Ectodermal cell (in vitro differentiated cells): ENCODE results near the gene SNED1.

Experiments used
- H3K27ac ChIP-seq: 2 replicates; pipeline ENCODE4 v1.7.0; 2013; ENCODE audit warnings: mild to moderate bottlenecking, low read depth, low read length; ENCODE audit not compliant: insufficient read depth, poor library complexity, severe bottlenecking
- H3K27me3 ChIP-seq: 2 replicates; pipeline ENCODE4 v1.7.0; 2013; ENCODE audit warnings: mild to moderate bottlenecking, low read length; ENCODE audit not compliant: insufficient read depth, control insufficient read depth, poor library complexity, severe bottlenecking
- H3K36me3 ChIP-seq: one replicate; pipeline ENCODE4 v1.7.0; 2013; ENCODE audit warnings: low read length; ENCODE audit not compliant: control insufficient read depth, insufficient read depth
- H3K4me1 ChIP-seq: one replicate; pipeline ENCODE4 v1.7.0; 2013; ENCODE audit warnings: low read length; ENCODE audit not compliant: control insufficient read depth, insufficient read depth
- H3K4me3 ChIP-seq: 2 replicates; pipeline ENCODE4 v1.7.0; 2013; ENCODE audit warnings: low read depth, low read length, control low read depth; ENCODE audit not compliant: insufficient read depth
- H3K9me3 ChIP-seq: 2 replicates; pipeline ENCODE4 v1.7.0; 2013; ENCODE audit warnings: mild to moderate bottlenecking, low read length, moderate library complexity; ENCODE audit not compliant: control insufficient read depth
- WGBS, 2 experiments: methylation state at CpG; one replicate each; pipeline ENCODE4 v1.1.7; 2013; ENCODE audit warnings: missing lambda C conversion rate in 2 of 2; 5-methylcytosine and 5-hydroxymethylcytosine counted together

The SNED1 gene

DNA sequence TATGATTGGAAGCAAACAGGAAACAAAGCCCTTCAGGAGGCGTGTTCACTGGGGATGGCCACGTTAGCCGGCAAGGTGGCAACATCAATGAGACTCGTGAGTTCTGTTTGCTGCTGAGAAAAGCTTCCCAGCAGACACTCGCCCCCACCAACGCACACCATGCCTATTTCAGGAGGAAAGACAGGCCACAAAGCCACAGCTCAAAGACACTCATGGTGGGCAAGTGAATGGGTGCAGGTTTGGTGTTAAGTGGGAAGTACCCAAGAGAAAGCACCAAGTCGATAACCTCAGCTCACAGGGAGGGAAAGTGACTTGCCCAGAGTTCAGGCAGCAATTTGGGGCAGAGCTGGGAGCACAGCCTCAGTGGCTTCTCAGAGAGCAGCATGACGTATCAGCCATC, 114.2 kb downstream of the SNED1 start:
- no peaks in the 10 kb centered on the region for H3K27me3 ChIP-seq
- H3K36me3 ChIP-seq, result no peaks in the 10 kb centered on the region
- H3K4me1 ChIP-seq, result no peaks in the 10 kb centered on the region
- no peaks in the 10 kb centered on the region for H3K9me3 ChIP-seq
- no peak overlapping the region for H3K4me3 ChIP-seq
- no peak overlapping the region for H3K27ac ChIP-seq
- 89 to 93% methylated on average over 8 of the region's 8 CpGs for WGBS, 2 experiments

DNA sequence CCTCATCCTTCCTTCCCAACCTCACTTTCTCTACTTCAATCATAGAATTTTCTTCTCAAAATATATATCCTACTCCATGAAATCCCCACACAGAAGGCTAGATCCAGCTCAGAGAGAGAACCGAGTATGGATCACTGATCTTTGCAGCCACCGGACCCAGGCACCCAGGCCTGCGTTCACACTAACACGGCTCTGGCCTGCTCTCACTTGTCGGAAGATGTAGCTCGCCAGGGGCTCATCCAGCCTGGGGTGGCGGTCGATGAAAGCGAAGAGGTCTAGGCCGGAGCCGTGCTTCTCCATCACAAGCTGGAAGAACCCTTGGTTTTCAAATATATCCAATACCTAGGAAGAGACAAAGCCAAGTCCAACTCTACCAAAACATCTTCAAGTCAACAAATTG, 116.4 kb downstream of the SNED1 start:
- Histone ChIP-seq H3K36me3 (no peaks in the 10 kb centered on the region), H3K27me3 (no peaks in the 10 kb centered on the region)
- WGBS, 2 experiments, result 95% methylated on average over 11 of the region's 11 CpGs

GRCh38 chr2:241115361-241115760, 116.9 kb downstream of the SNED1 start:
- Histone ChIP-seq H3K4me3 (no peak overlapping the region), H3K36me3 (peaks cover under 1% of the 10 kb centered on the region), H3K9me3 (no peaks in the 10 kb centered on the region), H3K27me3 (no peaks in the 10 kb centered on the region), H3K27ac (no peak overlapping the region), H3K4me1 (no peaks in the 10 kb centered on the region)
- 92 to 93% methylated on average over 8 of the region's 8 CpGs for WGBS, 2 experiments

More for the DNA sequence above, 116.4 kb downstream of the SNED1 start:
- Histone ChIP-seq H3K9me3 (no peaks in the 10 kb centered on the region), H3K27ac (no peak overlapping the region), H3K4me1 (no peaks in the 10 kb centered on the region), H3K4me3 (no peak overlapping the region)

- Histone ChIP-seq H3K36me3 (peaks cover 4% of the 10 kb centered on the region), H3K27me3 (no peaks in the 10 kb centered on the region), H3K4me3 (no peak overlapping the region), H3K9me3 (no peaks in the 10 kb centered on the region), H3K4me1 (no peaks in the 10 kb centered on the region), H3K27ac (no peak overlapping the region)
- 92 to 93% methylated on average over 31 to 32 of the region's 32 CpGs for WGBS, 2 experiments
Observed at GRCh38 chr2:241116606-241117560, 118.5 kb downstream of the SNED1 start.

GRCh38 chr2:241118737-241119505, 120.5 kb downstream of the SNED1 start:
- no peaks in the 10 kb centered on the region for H3K9me3 ChIP-seq
- no peak overlapping the region for H3K27ac ChIP-seq
- no peaks in the 10 kb centered on the region for H3K4me1 ChIP-seq
- 92% methylated on average over 24 of the region's 24 CpGs for WGBS, 2 experiments
- peaks cover 10% of the 10 kb centered on the region for H3K36me3 ChIP-seq
- H3K27me3 ChIP-seq, result no peaks in the 10 kb centered on the region
- H3K4me3 ChIP-seq, result no peak overlapping the region

DNA sequence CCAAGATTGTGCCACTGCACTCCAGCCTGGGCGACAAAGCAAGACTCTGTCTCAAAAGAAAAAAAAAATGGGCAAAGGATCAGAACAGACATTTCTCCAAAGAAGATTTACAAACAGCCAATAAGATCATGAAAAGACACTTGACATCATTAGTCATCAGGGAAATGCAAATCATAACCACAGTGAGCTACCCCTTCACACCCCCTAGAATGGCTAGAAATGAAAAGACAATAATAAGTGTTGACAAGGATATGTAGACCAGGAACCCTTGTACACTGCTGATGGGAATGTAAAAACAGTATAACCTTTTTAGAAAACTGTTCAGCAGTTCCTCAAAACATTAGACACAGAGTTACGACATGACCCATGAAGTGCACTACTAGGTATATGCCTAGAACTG, 122.0 kb downstream of the SNED1 start:
- Histone ChIP-seq H3K4me3 (no peak overlapping the region), H3K9me3 (no peaks in the 10 kb centered on the region), H3K36me3 (peaks cover 10% of the 10 kb centered on the region), H3K4me1 (no peaks in the 10 kb centered on the region), H3K27me3 (no peaks in the 10 kb centered on the region), H3K27ac (no peak overlapping the region)
- 89 to 90% methylated on average over 2 of the region's 2 CpGs for WGBS, 2 experiments

DNA sequence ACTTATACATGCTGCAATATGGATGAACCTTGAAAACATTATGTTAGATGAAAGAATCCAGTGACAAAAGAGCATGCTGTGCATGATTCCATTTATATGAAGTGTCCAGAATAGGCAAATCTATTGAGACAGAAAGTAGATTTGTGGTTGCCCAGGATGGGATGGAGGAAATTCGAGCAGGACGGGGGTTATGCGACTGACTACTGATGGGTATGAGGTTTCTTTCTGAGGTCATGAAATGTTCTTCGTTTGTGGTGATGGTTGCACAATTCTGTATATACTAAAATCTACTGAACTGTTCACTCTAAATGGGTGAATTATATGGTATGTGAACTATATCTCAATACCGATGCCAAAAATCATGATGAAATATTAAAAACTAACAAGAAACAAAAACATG, 122.6 kb downstream of the SNED1 start:
- no peak overlapping the region for H3K4me3 ChIP-seq
- peaks cover 10% of the 10 kb centered on the region for H3K36me3 ChIP-seq
- no peaks in the 10 kb centered on the region for H3K9me3 ChIP-seq
- H3K4me1 ChIP-seq, result no peaks in the 10 kb centered on the region
- no peak overlapping the region for H3K27ac ChIP-seq
- WGBS, 2 experiments, result 94 to 98% methylated on average over 3 to 4 of the region's 5 CpGs
- no peaks in the 10 kb centered on the region for H3K27me3 ChIP-seq

GRCh38 chr2:241122376-241123002, 124.1 kb downstream of the SNED1 start:
- Histone ChIP-seq H3K27me3 (no peaks in the 10 kb centered on the region), H3K27ac (no peak overlapping the region), H3K9me3 (no peaks in the 10 kb centered on the region), H3K4me3 (no peak overlapping the region), H3K4me1 (no peaks in the 10 kb centered on the region), H3K36me3 (peaks cover 10% of the 10 kb centered on the region)
- WGBS, 2 experiments, result 91 to 92% methylated on average over 19 of the region's 19 CpGs

GRCh38 chr2:241123816-241124536, 125.6 kb downstream of the SNED1 start:
- Histone ChIP-seq H3K4me1 (no peaks in the 10 kb centered on the region), H3K9me3 (no peaks in the 10 kb centered on the region), H3K27ac (no peak overlapping the region), H3K27me3 (no peaks in the 10 kb centered on the region), H3K4me3 (no peak overlapping the region), H3K36me3 (peaks cover 10% of the 10 kb centered on the region)
- WGBS, 2 experiments, result 92 to 93% methylated on average over 16 of the region's 16 CpGs
